ENCODE results near the gene ZDHHC14.

DNA sequence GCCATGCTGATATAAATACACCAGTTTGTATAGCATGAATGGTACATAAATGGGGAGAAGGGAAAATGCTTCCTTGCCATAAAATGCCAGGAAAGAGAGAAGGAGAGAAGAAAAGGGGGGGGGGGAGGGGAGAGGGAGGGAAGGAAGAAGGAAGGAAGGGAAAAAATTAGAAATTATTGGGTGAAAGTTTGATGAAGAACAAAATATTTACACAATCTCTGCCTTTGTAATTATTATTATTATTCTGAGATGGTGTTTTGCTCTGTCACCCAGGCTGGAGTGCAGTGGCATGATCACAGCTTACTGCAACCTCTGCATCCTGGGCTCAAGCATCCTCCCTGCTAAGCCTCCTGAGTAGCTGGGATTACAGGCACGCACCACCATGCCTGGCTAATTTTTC lies 10.2 kb upstream of the ZDHHC14 start:
- TF ChIP-seq, protein P1, sequence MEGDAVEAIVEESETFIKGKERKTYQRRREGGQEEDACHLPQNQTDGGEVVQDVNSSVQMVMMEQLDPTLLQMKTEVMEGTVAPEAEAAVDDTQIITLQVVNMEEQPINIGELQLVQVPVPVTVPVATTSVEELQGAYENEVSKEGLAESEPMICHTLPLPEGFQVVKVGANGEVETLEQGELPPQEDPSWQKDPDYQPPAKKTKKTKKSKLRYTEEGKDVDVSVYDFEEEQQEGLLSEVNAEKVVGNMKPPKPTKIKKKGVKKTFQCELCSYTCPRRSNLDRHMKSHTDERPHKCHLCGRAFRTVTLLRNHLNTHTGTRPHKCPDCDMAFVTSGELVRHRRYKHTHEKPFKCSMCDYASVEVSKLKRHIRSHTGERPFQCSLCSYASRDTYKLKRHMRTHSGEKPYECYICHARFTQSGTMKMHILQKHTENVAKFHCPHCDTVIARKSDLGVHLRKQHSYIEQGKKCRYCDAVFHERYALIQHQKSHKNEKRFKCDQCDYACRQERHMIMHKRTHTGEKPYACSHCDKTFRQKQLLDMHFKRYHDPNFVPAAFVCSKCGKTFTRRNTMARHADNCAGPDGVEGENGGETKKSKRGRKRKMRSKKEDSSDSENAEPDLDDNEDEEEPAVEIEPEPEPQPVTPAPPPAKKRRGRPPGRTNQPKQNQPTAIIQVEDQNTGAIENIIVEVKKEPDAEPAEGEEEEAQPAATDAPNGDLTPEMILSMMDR (IDR thresholded peaks at IDR 0.05), result no peak
- TF ChIP-seq POLR2A (IDR thresholded peaks at IDR 0.05), result no peak

Data from vagina (tissue), 2 donors.